Measurements from ENCODE around the gene TRIP6.

TRIP6 gene

GRCh38 chr7:100885440-100886141 lies 18.4 kb downstream of the TRIP6 start:
- no peak overlapping the region for H3K4me3 ChIP-seq (ENCODE audit: low read depth, low read length)
- no peak for DNase-seq (ENCODE audit: low read depth, low spot score)
- CTCF ChIA-PET = interaction anchor here (0.8 kb wide), 1 partner anchor 192 kb away, joined by 3 read pairs; no protein-coding TSS in a partner anchor
- POLR2A ChIA-PET = interaction anchor here (1.2 to 4.3 kb wide), 3 partner anchors 8 to 300 kb away, joined by 3 to 40 read pairs (median 5); partner anchors contain the start of genes FBXO24, LRCH4 and SRRT
- no peak for TF ChIP-seq CTCF (IDR thresholded peaks at IDR 0.05; ENCODE audit: insufficient read depth, low read length, missing control alignments)

- CTCF ChIA-PET = interaction anchor here (0.6 to 3.0 kb wide), 8 partner anchors 8 to 191 kb away, joined by 3 to 8 read pairs (median 4); partner anchors contain the start of genes EPO, POP7 and SRRT
- no peak for TF ChIP-seq CTCF (IDR thresholded peaks at IDR 0.05; ENCODE audit: insufficient read depth, low read length, missing control alignments)
- POLR2A ChIA-PET = interaction anchor here (1.2 to 4.3 kb wide), 3 partner anchors 9 to 300 kb away, joined by 3 to 40 read pairs (median 5); partner anchors contain the start of genes FBXO24, LRCH4 and SRRT
- H3K4me3 ChIP-seq (ENCODE audit: low read depth, low read length) = no peak overlapping the region
- no peak for DNase-seq (ENCODE audit: low read depth, low spot score)
Observed at GRCh38 chr7:100886142-100886935, 19.2 kb downstream of the TRIP6 start.

GRCh38 chr7:100886936-100887515 lies 19.8 kb downstream of the TRIP6 start:
- no peak for DNase-seq (ENCODE audit: low read depth, low spot score)
- no peak overlapping the region for H3K4me3 ChIP-seq (ENCODE audit: low read depth, low read length)
- CTCF ChIA-PET = interaction anchor here (0.6 to 3.0 kb wide), 7 partner anchors 9 to 190 kb away, joined by 3 to 8 read pairs (median 4); partner anchors contain the start of genes EPO, POP7 and SRRT
- no peak for TF ChIP-seq CTCF (IDR thresholded peaks at IDR 0.05; ENCODE audit: insufficient read depth, low read length, missing control alignments)
- POLR2A ChIA-PET = interaction anchor here (1.4 to 4.3 kb wide), 2 partner anchors 9 to 12 kb away, joined by 3 to 40 read pairs; partner anchors contain the start of gene SRRT

GRCh38 chr7:100887516-100888290 lies 20.5 kb downstream of the TRIP6 start:
- TF ChIP-seq CTCF (IDR thresholded peaks at IDR 0.05; ENCODE audit: insufficient read depth, low read length, missing control alignments) = no peak
- no peak for DNase-seq (ENCODE audit: low read depth, low spot score)
- CTCF ChIA-PET = interaction anchor here (0.9 to 3.0 kb wide), 8 partner anchors 10 to 190 kb away, joined by 3 to 17 read pairs (median 4); partner anchors contain the start of genes POP7 and SRRT
- H3K4me3 ChIP-seq (ENCODE audit: low read depth, low read length) = peak overlapping the region; percentile 78
- POLR2A ChIA-PET = interaction anchor here (4.3 kb wide), 1 partner anchor 12 kb away, joined by 40 read pairs; the partner anchor contains the start of gene SRRT

GRCh38 chr7:100888291-100888987 lies 21.3 kb downstream of the TRIP6 start:
- CTCF ChIA-PET = interaction anchor here (0.9 to 3.0 kb wide), 5 partner anchors 10 to 189 kb away, joined by 3 to 17 read pairs (median 8); partner anchors contain the start of genes POP7 and SRRT
- peak overlapping the region; percentile 78 for H3K4me3 ChIP-seq (ENCODE audit: low read depth, low read length)
- no peak for DNase-seq (ENCODE audit: low read depth, low spot score)
- no peak for TF ChIP-seq CTCF (IDR thresholded peaks at IDR 0.05; ENCODE audit: insufficient read depth, low read length, missing control alignments)
- POLR2A ChIA-PET = interaction anchor here (1.9 to 4.3 kb wide), 2 partner anchors 13 kb away, joined by 27 to 40 read pairs; partner anchors contain the start of gene SRRT
